IMR-90 (cell line): ENCODE results near the gene ADD2. TPM values are rescaled to one million over a fixed set of nuclear protein-coding genes. Genes with fewer than 3 reads are reported as not detected.

Experiments
- ATAC-seq: fragments of 200-7000 bp; cut with Tn5 transposase; 2 replicates; pipeline ENCODE4 v1.9.1; 2020; ENCODE audit warnings: low read depth, mild to moderate bottlenecking, moderate library complexity
- BruUV-seq: library from RNA; stranded (reverse); fragments of 400-500 nt; replicated peaks from 2 replicates; lab custom pipeline; 2021; lab: Mats Ljungman, UMichigan
- CTCF ChIA-PET: fragments of 300-600 bp; formaldehyde crosslinking; extraction: SDS; loops from one replicate; lab custom pipeline; 2021; ENCODE audit warnings: antibody characterized with exemption; lab: Yijun Ruan, JAX
- POLR2A ChIA-PET: fragments of 300-600 bp; sonication (Branson Sonifier 250); formaldehyde crosslinking; loops from one replicate; lab custom pipeline; 2022; ENCODE audit warnings: antibody characterized with exemption; ENCODE audit not compliant: unreplicated experiment; lab: Charles Lee
- DNase-seq: peaks from one replicate; pipeline ENCODE4 v3.0.0; 2013
- H2AFZ ChIP-seq: replicated peaks from 2 replicates; pipeline ENCODE3; 2013; ENCODE audit warnings: low read length, mild to moderate bottlenecking; ENCODE audit not compliant: poor library complexity
- H2AK5ac ChIP-seq: 2 replicates; pipeline ENCODE4 v1.6.1; 2013; ENCODE audit warnings: low read depth, low read length, inconsistent platforms
- H2AK9ac ChIP-seq: replicated peaks from 2 replicates; pipeline ENCODE3; 2013; ENCODE audit warnings: mild to moderate bottlenecking, low read depth, low read length, moderate library complexity; ENCODE audit not compliant: poor library complexity
- H2BK120ac ChIP-seq: 2 replicates; pipeline ENCODE4 v1.6.1; 2013; ENCODE audit warnings: low read depth, low read length, inconsistent platforms
- H2BK15ac ChIP-seq: 3 replicates; pipeline ENCODE4 v1.6.1; 2013; ENCODE audit warnings: low read depth, low read length, inconsistent platforms
- H2BK20ac ChIP-seq: 2 replicates; pipeline ENCODE4 v1.6.1; 2013; ENCODE audit warnings: low read depth, mild to moderate bottlenecking, inconsistent platforms, low read length, moderate library complexity
- H2BK5ac ChIP-seq: 2 replicates; pipeline ENCODE4 v1.6.1; 2013; ENCODE audit warnings: mild to moderate bottlenecking, low read depth, low read length, inconsistent platforms; ENCODE audit not compliant: poor library complexity, severe bottlenecking
- H3K14ac ChIP-seq: replicated peaks from 2 replicates; pipeline ENCODE4 v1.6.1; 2013; ENCODE audit warnings: low read depth, low read length, inconsistent platforms
- H3K18ac ChIP-seq: 2 replicates; pipeline ENCODE4 v1.6.1; 2013; ENCODE audit warnings: low read depth, low read length, control low read depth
- H3K23ac ChIP-seq: 2 replicates; pipeline ENCODE4 v1.6.1; 2013; ENCODE audit warnings: low read depth, low read length, inconsistent platforms
- H3K27ac ChIP-seq: 2 replicates; pipeline ENCODE4 v1.5.1; 2013; ENCODE audit warnings: mild to moderate bottlenecking, control low read depth, low read length; ENCODE audit not compliant: insufficient read depth
- H3K27me3 ChIP-seq: 2 replicates; pipeline ENCODE4 v1.6.1; 2013; ENCODE audit warnings: low read length; ENCODE audit not compliant: control insufficient read depth, insufficient read depth
- H3K36me3 ChIP-seq: 2 replicates; pipeline ENCODE4 v1.6.1; 2013; ENCODE audit warnings: low read length, mixed read lengths; ENCODE audit not compliant: control insufficient read depth, insufficient read depth
- H3K4ac ChIP-seq: 2 replicates; pipeline ENCODE4 v1.6.1; 2013; ENCODE audit warnings: low read depth, low read length, inconsistent platforms
- H3K4me1 ChIP-seq: 2 replicates; pipeline ENCODE4 v1.6.1; 2013; ENCODE audit warnings: low read length, mixed read lengths; ENCODE audit not compliant: control insufficient read depth, insufficient read depth
- H3K4me2 ChIP-seq: 2 replicates; pipeline ENCODE4 v1.6.1; 2013; ENCODE audit warnings: low read depth, mild to moderate bottlenecking, control low read depth, low read length, moderate library complexity
- H3K4me3 ChIP-seq: 2 replicates; pipeline ENCODE4 v1.5.1; 2013; ENCODE audit warnings: low read depth, mild to moderate bottlenecking, control low read depth, low read length, moderate library complexity; ENCODE audit not compliant: insufficient read depth
- H3K56ac ChIP-seq: 2 replicates; pipeline ENCODE4 v1.6.1; 2013; ENCODE audit warnings: low read length, inconsistent platforms; ENCODE audit not compliant: insufficient read depth; ENCODE audit errors: extremely low read depth
- H3K79me1 ChIP-seq, 2 experiments: 2 replicates each; pipeline ENCODE4 v1.6.1; 2013; ENCODE audit warnings: low read length in 2 of 2, inconsistent platforms in 1 of 2, low read depth in 1 of 2
- H3K9ac ChIP-seq: 2 replicates; pipeline ENCODE4 v1.6.1; 2013; ENCODE audit warnings: low read depth, low read length, control low read depth
- H3K9me1 ChIP-seq: 2 replicates; pipeline ENCODE4 v1.6.1; 2013; ENCODE audit warnings: low read length, inconsistent platforms; ENCODE audit not compliant: insufficient read depth
- H3K9me3 ChIP-seq: 2 replicates; pipeline ENCODE4 v1.6.1; 2013; ENCODE audit warnings: low read length; ENCODE audit not compliant: control insufficient read depth, insufficient read depth
- H4K20me1 ChIP-seq: 2 replicates; pipeline ENCODE4 v1.6.1; 2013; ENCODE audit warnings: low read length, inconsistent platforms; ENCODE audit not compliant: insufficient read depth
- H4K5ac ChIP-seq: 2 replicates; pipeline ENCODE4 v1.6.1; 2013; ENCODE audit warnings: mild to moderate bottlenecking, low read depth, low read length, control low read depth
- H4K8ac ChIP-seq, 2 experiments: 2 replicates each; pipeline ENCODE4 v1.6.1; 2013; ENCODE audit warnings: low read depth in 2 of 2, low read length in 2 of 2, control low read depth in 1 of 2, inconsistent platforms in 1 of 2
- H4K91ac ChIP-seq: 2 replicates; pipeline ENCODE4 v1.6.1; 2013; ENCODE audit warnings: low read depth, low read length, inconsistent platforms; ENCODE audit not compliant: insufficient read depth
- BHLHE40 ChIP-seq: fragments of 150-350 bp; IDR thresholded peaks from 2 replicates; pipeline ENCODE4 v1.6.1; 2016; ENCODE audit warnings: mild to moderate bottlenecking, low read depth, low read length
- CEBPB ChIP-seq: IDR thresholded peaks from 2 replicates; pipeline ENCODE4 v1.6.1; 2012; ENCODE audit warnings: low read depth, low read length, improper control_type of control experiment
- CHD1 ChIP-seq: IDR thresholded peaks from 2 replicates; pipeline ENCODE4 v1.6.1; 2012; ENCODE audit warnings: low read depth, low read length, improper control_type of control experiment
- MAFK ChIP-seq: IDR thresholded peaks from 2 replicates; pipeline ENCODE4 v1.6.1; 2012; ENCODE audit warnings: low read depth, low read length, improper control_type of control experiment
- RAD21 ChIP-seq: IDR thresholded peaks from 2 replicates; pipeline ENCODE4 v1.6.1; 2012; ENCODE audit warnings: low read length, improper control_type of control experiment
- WGBS, 2 experiments: methylation state at CpG; one replicate each; pipeline versions ENCODE4 v1.1.5 to v1.1.7; 2013; ENCODE audit warnings: missing lambda C conversion rate in 2 of 2; ENCODE audit not compliant: insufficient read length in 1 of 2; ENCODE audit errors: extremely low coverage in 2 of 2; 5-methylcytosine and 5-hydroxymethylcytosine counted together
- dilution Hi-C: fragments of 300-500 bp; cut with HindIII; formaldehyde crosslinking; loops from one replicate; pipeline ENCODE4 v1.14.3; 2018; ENCODE audit warnings: low sequenced_read_pairs; ENCODE audit not compliant: unreplicated experiment
- in situ Hi-C: fragments of 300-500 bp; cut with MboI; formaldehyde crosslinking; loops from 3 replicates; pipeline ENCODE4 v1.14.3; 2019; ENCODE audit warnings: low sequenced_read_pairs, inconsistent platforms, mixed read lengths
- intact Hi-C: fragments of 100-400 bp; cut with micrococcal nuclease; formaldehyde crosslinking; loops from 2 replicates; pipeline ENCODE4 v1.10.0; 2022
- polyA plus RNA-seq, 3 experiments: library from polyadenylated mRNA; depleted of rRNA; stranded (reverse); fragments of >200 nt; gene quantifications; 2 replicates each; pipeline ENCODE4 v1.2.3, GENCODE V29; 2012; ENCODE audit warnings: low replicate concordance in 1 of 3
- total RNA-seq: library from RNA; depleted of rRNA; stranded (reverse); fragments of >200 nt; gene quantifications from 2 replicates; pipeline ENCODE4 v1.2.3, GENCODE V29; 2012
- TF ChIP-seq, protein P1 (sequence below): fragments of 150-350 bp; IDR thresholded peaks from 2 replicates; pipeline ENCODE4 v1.6.1; 2016; ENCODE audit warnings: low read depth, mild to moderate bottlenecking, low read length, moderate library complexity, borderline replicate concordance
- TF ChIP-seq, protein P2 (sequence below): fragments of 150-350 bp; IDR thresholded peaks from 2 replicates; pipeline ENCODE4 v1.6.1; 2017; ENCODE audit warnings: mild to moderate bottlenecking, antibody characterized with exemption, low read length, low read depth
- TF ChIP-seq, protein P3 (sequence below): conservative IDR thresholded peaks from 2 replicates; pipeline ENCODE4 v1.5.1; 2012; ENCODE audit warnings: mild to moderate bottlenecking, low read depth, low read length, improper control_type of control experiment

The ADD2 gene
- total and polyA plus RNA-seq, 2 of the 4 experiments (the other 2 are of a cell fraction), result not detected

DNA sequence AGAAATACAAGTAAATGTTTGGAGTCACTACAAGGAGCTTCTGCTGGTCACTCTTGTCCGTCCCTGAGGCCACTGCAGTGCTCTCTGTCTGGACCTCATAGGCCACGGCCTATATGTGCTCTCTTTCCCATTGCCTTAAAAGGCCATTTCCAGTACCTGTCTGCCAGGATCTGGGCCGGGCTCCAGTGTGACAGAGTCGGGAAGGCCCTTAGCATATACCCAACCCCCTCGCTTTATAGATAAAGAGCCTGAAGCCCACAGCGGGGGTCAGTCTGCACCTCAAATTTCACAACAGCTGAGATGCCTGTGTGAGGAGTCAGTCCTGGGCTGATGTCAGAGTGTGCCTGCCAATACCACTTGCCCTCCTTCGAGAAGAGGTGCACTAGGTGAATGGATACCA lies 39.9 kb downstream of the ADD2 start:
- ATAC-seq, result no peak
- H2AFZ ChIP-seq, result no peak overlapping the region
- H3K14ac ChIP-seq, result no peak overlapping the region
- WGBS, 2 experiments, result 50% methylated on average over 2 of the region's 7 CpGs; no CpG with 5 or more reads in 1 of the 2 experiments
- H3K23ac ChIP-seq, result no peak overlapping the region
- CTCF ChIA-PET, result no interaction called here
- H2AK9ac ChIP-seq, result no peak overlapping the region
- H3K9me3 ChIP-seq, result no peaks in the 10 kb centered on the region
- no peak overlapping the region for H3K4me2 ChIP-seq
- BruUV-seq, result no TSS peak
- H4K20me1 ChIP-seq, result no peaks in the 10 kb centered on the region
- H2AK5ac ChIP-seq, result no peak overlapping the region
- no peak for DNase-seq
- no peaks in the 10 kb centered on the region for H3K36me3 ChIP-seq
- H4K8ac ChIP-seq, result no peak overlapping the region
- H3K9ac ChIP-seq, result no peak overlapping the region
- H2BK5ac ChIP-seq, result no peak overlapping the region
- no peaks in the 10 kb centered on the region for H3K9me1 ChIP-seq
- H2BK20ac ChIP-seq, result no peak overlapping the region
- H4K5ac ChIP-seq, result no peak overlapping the region
- in situ Hi-C loops, result no loop called here
- no peak overlapping the region for H3K27ac ChIP-seq
- no peak overlapping the region for H3K18ac ChIP-seq
- no peak overlapping the region for H2BK120ac ChIP-seq
- no peaks in the 10 kb centered on the region for H3K4me1 ChIP-seq
- H3K79me1 ChIP-seq, result no peaks in the 10 kb centered on the region
- H4K91ac ChIP-seq, result no peak overlapping the region
- TF ChIP-seq RAD21 (no peak), BHLHE40 (no peak), CEBPB (no peak), MAFK (no peak), CHD1 (no peak)
- TF ChIP-seq, protein P1, sequence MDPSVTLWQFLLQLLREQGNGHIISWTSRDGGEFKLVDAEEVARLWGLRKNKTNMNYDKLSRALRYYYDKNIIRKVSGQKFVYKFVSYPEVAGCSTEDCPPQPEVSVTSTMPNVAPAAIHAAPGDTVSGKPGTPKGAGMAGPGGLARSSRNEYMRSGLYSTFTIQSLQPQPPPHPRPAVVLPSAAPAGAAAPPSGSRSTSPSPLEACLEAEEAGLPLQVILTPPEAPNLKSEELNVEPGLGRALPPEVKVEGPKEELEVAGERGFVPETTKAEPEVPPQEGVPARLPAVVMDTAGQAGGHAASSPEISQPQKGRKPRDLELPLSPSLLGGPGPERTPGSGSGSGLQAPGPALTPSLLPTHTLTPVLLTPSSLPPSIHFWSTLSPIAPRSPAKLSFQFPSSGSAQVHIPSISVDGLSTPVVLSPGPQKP, result no peak
- TF ChIP-seq, protein P2, sequence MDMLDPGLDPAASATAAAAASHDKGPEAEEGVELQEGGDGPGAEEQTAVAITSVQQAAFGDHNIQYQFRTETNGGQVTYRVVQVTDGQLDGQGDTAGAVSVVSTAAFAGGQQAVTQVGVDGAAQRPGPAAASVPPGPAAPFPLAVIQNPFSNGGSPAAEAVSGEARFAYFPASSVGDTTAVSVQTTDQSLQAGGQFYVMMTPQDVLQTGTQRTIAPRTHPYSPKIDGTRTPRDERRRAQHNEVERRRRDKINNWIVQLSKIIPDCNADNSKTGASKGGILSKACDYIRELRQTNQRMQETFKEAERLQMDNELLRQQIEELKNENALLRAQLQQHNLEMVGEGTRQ, result no peak
- TF ChIP-seq, protein P3, sequence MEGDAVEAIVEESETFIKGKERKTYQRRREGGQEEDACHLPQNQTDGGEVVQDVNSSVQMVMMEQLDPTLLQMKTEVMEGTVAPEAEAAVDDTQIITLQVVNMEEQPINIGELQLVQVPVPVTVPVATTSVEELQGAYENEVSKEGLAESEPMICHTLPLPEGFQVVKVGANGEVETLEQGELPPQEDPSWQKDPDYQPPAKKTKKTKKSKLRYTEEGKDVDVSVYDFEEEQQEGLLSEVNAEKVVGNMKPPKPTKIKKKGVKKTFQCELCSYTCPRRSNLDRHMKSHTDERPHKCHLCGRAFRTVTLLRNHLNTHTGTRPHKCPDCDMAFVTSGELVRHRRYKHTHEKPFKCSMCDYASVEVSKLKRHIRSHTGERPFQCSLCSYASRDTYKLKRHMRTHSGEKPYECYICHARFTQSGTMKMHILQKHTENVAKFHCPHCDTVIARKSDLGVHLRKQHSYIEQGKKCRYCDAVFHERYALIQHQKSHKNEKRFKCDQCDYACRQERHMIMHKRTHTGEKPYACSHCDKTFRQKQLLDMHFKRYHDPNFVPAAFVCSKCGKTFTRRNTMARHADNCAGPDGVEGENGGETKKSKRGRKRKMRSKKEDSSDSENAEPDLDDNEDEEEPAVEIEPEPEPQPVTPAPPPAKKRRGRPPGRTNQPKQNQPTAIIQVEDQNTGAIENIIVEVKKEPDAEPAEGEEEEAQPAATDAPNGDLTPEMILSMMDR, result no peak
- H3K56ac ChIP-seq, result no peak overlapping the region
- peaks cover 2% of the 10 kb centered on the region for H3K27me3 ChIP-seq
- no peak overlapping the region for H3K4me3 ChIP-seq
- H3K4ac ChIP-seq, result no peak overlapping the region
- H2BK15ac ChIP-seq, result no peak overlapping the region
- dilution Hi-C loops, result no loop called here
- intact Hi-C loops, result no loop called here
- POLR2A ChIA-PET, result no interaction called here
